GM12891 (cell line): Measurements from ENCODE around the gene ZNF341.

Experiments
- PAX5 ChIP-seq: IDR thresholded peaks from 2 replicates; pipeline ENCODE4 v1.6.1; 2011; ENCODE audit warnings: low read length, moderate library complexity, mild to moderate bottlenecking; ENCODE audit not compliant: insufficient read depth, severe bottlenecking
- POLR2A ChIP-seq: IDR thresholded peaks from 2 replicates; pipeline ENCODE4 v1.6.1; 2011; ENCODE audit warnings: low read depth, low read length, control low read depth
- POLR2AphosphoS5 ChIP-seq: IDR thresholded peaks from 2 replicates; pipeline ENCODE4 v1.6.1; 2011; ENCODE audit warnings: low read depth, low read length, control low read depth

GRCh38 chr20:33740189-33740588 lies 8.4 kb downstream of the ZNF341 start:
- no peak for TF ChIP-seq POLR2AphosphoS5
- TF ChIP-seq POLR2A, result no peak
- TF ChIP-seq PAX5, result no peak
